Measurements from ENCODE around the gene ZNF383.

GRCh38 chr19:37220383-37220782, 2.4 kb downstream of the ZNF383 start:
- TF ChIP-seq, protein P1, sequence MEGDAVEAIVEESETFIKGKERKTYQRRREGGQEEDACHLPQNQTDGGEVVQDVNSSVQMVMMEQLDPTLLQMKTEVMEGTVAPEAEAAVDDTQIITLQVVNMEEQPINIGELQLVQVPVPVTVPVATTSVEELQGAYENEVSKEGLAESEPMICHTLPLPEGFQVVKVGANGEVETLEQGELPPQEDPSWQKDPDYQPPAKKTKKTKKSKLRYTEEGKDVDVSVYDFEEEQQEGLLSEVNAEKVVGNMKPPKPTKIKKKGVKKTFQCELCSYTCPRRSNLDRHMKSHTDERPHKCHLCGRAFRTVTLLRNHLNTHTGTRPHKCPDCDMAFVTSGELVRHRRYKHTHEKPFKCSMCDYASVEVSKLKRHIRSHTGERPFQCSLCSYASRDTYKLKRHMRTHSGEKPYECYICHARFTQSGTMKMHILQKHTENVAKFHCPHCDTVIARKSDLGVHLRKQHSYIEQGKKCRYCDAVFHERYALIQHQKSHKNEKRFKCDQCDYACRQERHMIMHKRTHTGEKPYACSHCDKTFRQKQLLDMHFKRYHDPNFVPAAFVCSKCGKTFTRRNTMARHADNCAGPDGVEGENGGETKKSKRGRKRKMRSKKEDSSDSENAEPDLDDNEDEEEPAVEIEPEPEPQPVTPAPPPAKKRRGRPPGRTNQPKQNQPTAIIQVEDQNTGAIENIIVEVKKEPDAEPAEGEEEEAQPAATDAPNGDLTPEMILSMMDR (conservative IDR thresholded peaks at IDR 0.05; ENCODE audit: low read depth, low read length) = no peak
- no peak for TF ChIP-seq EZH2phosphoT487 (IDR thresholded peaks at IDR 0.05; ENCODE audit: borderline replicate concordance, low read length)

All from PC-3 (cell line).